Endodermal cell (in vitro differentiated cells): Measurements from ENCODE around the gene KCNT2. TPM values are rescaled to one million over a fixed set of nuclear protein-coding genes. Genes with fewer than 3 reads are reported as not detected.

ENCODE experiments used
- DNase-seq: peaks from one replicate; pipeline ENCODE4 v3.0.0-alpha.2; 2017
- H3K27ac ChIP-seq: 2 replicates; pipeline ENCODE4 v1.5.1; 2013; ENCODE audit warnings: mild to moderate bottlenecking, low read depth, low read length, moderate library complexity
- H3K27me3 ChIP-seq: 2 replicates; pipeline ENCODE4 v1.6.1; 2013; ENCODE audit warnings: mild to moderate bottlenecking, low read length, moderate library complexity; ENCODE audit not compliant: insufficient read depth, control insufficient read depth, poor library complexity, severe bottlenecking
- H3K36me3 ChIP-seq: 2 replicates; pipeline ENCODE4 v1.7.0; 2013; ENCODE audit warnings: mild to moderate bottlenecking, low read length, moderate library complexity; ENCODE audit not compliant: control insufficient read depth, insufficient read depth
- H3K4me1 ChIP-seq: one replicate; pipeline ENCODE4 v1.7.0; 2013; ENCODE audit warnings: low read length; ENCODE audit not compliant: control insufficient read depth, insufficient read depth
- H3K4me3 ChIP-seq: 2 replicates; pipeline ENCODE4 v1.5.1; 2013; ENCODE audit warnings: mild to moderate bottlenecking, low read length, moderate library complexity
- H3K9ac ChIP-seq: 2 replicates; pipeline ENCODE4 v1.6.1; 2013; ENCODE audit warnings: mild to moderate bottlenecking, low read length, moderate library complexity; ENCODE audit not compliant: poor library complexity, severe bottlenecking; ENCODE audit errors: extremely low read depth
- H3K9me3 ChIP-seq: 2 replicates; pipeline ENCODE4 v1.6.1; 2013; ENCODE audit warnings: mild to moderate bottlenecking, low read length, moderate library complexity; ENCODE audit not compliant: control insufficient read depth
- H3K27ac Mint-ChIP-seq: 2 replicates; pipeline ENCODE4 v1.8.0; 2020; ENCODE audit warnings: mixed read lengths
- H3K27me3 Mint-ChIP-seq: 2 replicates; pipeline ENCODE4 v1.8.0; 2021; ENCODE audit warnings: mild to moderate bottlenecking, mixed read lengths; ENCODE audit not compliant: insufficient read depth
- H3K36me3 Mint-ChIP-seq: 2 replicates; pipeline ENCODE4 v1.8.0; 2020; ENCODE audit warnings: low read depth, mixed read lengths
- H3K4me1 Mint-ChIP-seq: 2 replicates; pipeline ENCODE4 v1.8.0; 2020; ENCODE audit warnings: mixed read lengths
- H3K4me3 Mint-ChIP-seq: 2 replicates; pipeline ENCODE4 v1.8.0; 2020; ENCODE audit warnings: mild to moderate bottlenecking, moderate library complexity, mixed read lengths
- H3K9me3 Mint-ChIP-seq: 2 replicates; pipeline ENCODE4 v1.8.0; 2020; ENCODE audit warnings: mild to moderate bottlenecking, mixed read lengths
- WGBS, 2 experiments: methylation state at CpG; one replicate each; pipeline versions ENCODE4 v1.1.5 to v1.1.7; 2013; ENCODE audit warnings: missing lambda C conversion rate in 2 of 2, mixed read lengths in 1 of 2; ENCODE audit not compliant: insufficient coverage in 1 of 2, insufficient read length in 1 of 2; 5-methylcytosine and 5-hydroxymethylcytosine counted together
- microRNA-seq: library from miRNA; unstranded; fragments of <30 nt; microRNA quantifications from one replicate; pipeline ENCODE4 v1.2.0, GENCODE V29; 2020; ENCODE audit warnings: borderline microRNAs expressed
- total RNA-seq, 2 donors: library from RNA; stranded (reverse); fragmentation: NEBNext Ultra II Directional in 1 of 2; extraction: Animal tissue kit (Norgen Biotek cat#: 25700) in 1 of 2; gene quantifications; 2 replicates in 1 of 2; 3 replicates in 1 of 2; pipeline ENCODE4 v1.2.1, GENCODE V29; 2021
- TF ChIP-seq, protein P1 (sequence below): fragments of 200-600 bp; sonication (generic); conservative IDR thresholded peaks from 2 replicates; pipeline ENCODE4 v1.5.0; 2021; ENCODE audit warnings: antibody characterized with exemption, mild to moderate bottlenecking

Gene KCNT2
- total RNA-seq, 2 donors from 2014 or later: 9.1 to 12.1 TPM

GRCh38 chr1:196181594-196181878 lies 426.7 kb downstream of the KCNT2 start:
- no peak overlapping the region for H3K9ac ChIP-seq
- no peaks in the 10 kb centered on the region for H3K27me3 ChIP-seq
- H3K9me3 ChIP-seq: no peaks in the 10 kb centered on the region
- no peaks in the 10 kb centered on the region for H3K36me3 Mint-ChIP-seq
- H3K9me3 Mint-ChIP-seq: no peaks in the 10 kb centered on the region
- TF ChIP-seq, protein P1, sequence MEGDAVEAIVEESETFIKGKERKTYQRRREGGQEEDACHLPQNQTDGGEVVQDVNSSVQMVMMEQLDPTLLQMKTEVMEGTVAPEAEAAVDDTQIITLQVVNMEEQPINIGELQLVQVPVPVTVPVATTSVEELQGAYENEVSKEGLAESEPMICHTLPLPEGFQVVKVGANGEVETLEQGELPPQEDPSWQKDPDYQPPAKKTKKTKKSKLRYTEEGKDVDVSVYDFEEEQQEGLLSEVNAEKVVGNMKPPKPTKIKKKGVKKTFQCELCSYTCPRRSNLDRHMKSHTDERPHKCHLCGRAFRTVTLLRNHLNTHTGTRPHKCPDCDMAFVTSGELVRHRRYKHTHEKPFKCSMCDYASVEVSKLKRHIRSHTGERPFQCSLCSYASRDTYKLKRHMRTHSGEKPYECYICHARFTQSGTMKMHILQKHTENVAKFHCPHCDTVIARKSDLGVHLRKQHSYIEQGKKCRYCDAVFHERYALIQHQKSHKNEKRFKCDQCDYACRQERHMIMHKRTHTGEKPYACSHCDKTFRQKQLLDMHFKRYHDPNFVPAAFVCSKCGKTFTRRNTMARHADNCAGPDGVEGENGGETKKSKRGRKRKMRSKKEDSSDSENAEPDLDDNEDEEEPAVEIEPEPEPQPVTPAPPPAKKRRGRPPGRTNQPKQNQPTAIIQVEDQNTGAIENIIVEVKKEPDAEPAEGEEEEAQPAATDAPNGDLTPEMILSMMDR: no peak
- no peaks in the 10 kb centered on the region for H3K4me1 Mint-ChIP-seq
- H3K4me3 ChIP-seq: no peak overlapping the region
- no peaks in the 10 kb centered on the region for H3K36me3 ChIP-seq
- no peaks in the 10 kb centered on the region for H3K27me3 Mint-ChIP-seq
- no peak overlapping the region for H3K4me3 Mint-ChIP-seq
- no peak overlapping the region for H3K27ac ChIP-seq
- no peaks in the 10 kb centered on the region for H3K4me1 ChIP-seq
- H3K27ac Mint-ChIP-seq: no peak overlapping the region
- no peak for DNase-seq

- 83% methylated on average over 1 of the region's 1 CpG; no CpG with 5 or more reads in 1 of the 2 experiments for WGBS, 2 experiments
- Mint-ChIP-seq H3K36me3 (no peaks in the 10 kb centered on the region), H3K9me3 (no peaks in the 10 kb centered on the region), H3K4me3 (no peak overlapping the region), H3K27ac (no peak overlapping the region), H3K4me1 (no peaks in the 10 kb centered on the region), H3K27me3 (no peaks in the 10 kb centered on the region)
- Histone ChIP-seq H3K4me1 (no peaks in the 10 kb centered on the region), H3K9me3 (no peaks in the 10 kb centered on the region), H3K27me3 (no peaks in the 10 kb centered on the region), H3K9ac (no peak overlapping the region), H3K27ac (no peak overlapping the region), H3K4me3 (no peak overlapping the region), H3K36me3 (no peaks in the 10 kb centered on the region)
- DNase-seq: no peak
- TF ChIP-seq, protein P1: no peak
Observed at GRCh38 chr1:196180847-196181593, 427.2 kb downstream of the KCNT2 start.

- Histone ChIP-seq H3K9ac (no peak overlapping the region), H3K4me1 (no peaks in the 10 kb centered on the region), H3K9me3 (no peaks in the 10 kb centered on the region), H3K27me3 (no peaks in the 10 kb centered on the region), H3K4me3 (no peak overlapping the region), H3K36me3 (no peaks in the 10 kb centered on the region), H3K27ac (no peak overlapping the region)
- TF ChIP-seq, protein P1: no peak
- H3K27me3 Mint-ChIP-seq: no peaks in the 10 kb centered on the region
- H3K27ac Mint-ChIP-seq: no peak overlapping the region
- no peaks in the 10 kb centered on the region for H3K36me3 Mint-ChIP-seq
- WGBS, 2 experiments: 93% methylated on average over 3 of the region's 3 CpGs; no CpG with 5 or more reads in 1 of the 2 experiments
- H3K9me3 Mint-ChIP-seq: no peaks in the 10 kb centered on the region
- DNase-seq: no peak
- no peaks in the 10 kb centered on the region for H3K4me1 Mint-ChIP-seq
- no peak overlapping the region for H3K4me3 Mint-ChIP-seq
Observed at GRCh38 chr1:196178083-196178635, 430.1 kb downstream of the KCNT2 start.

Small RNAs within 50 kb of the gene (microRNA-seq; reads per million reads assigned to microRNA genes)
- gene MIR4735: not detected

Other genes starting within 250 kb of the KCNT2 start
- gene CFH, start 43.6 kb upstream of the KCNT2 start, total RNA-seq: not detected
- 1 to 10 TPM in 1 of 2 donors, not detected in 1; 1.0 TPM for gene CFHR3, start 166.4 kb upstream of the KCNT2 start, total RNA-seq
- not detected for gene CFHR1, start 211.3 kb upstream of the KCNT2 start, total RNA-seq